Nephron (organoid): ENCODE data around the gene ST3GAL4.

Source experiments
- H3K27ac Mint-ChIP-seq, 3 experiments: 2 replicates each; pipeline ENCODE4 v1.8.0; 2020; ENCODE audit warnings: mixed read lengths in 3 of 3, mild to moderate bottlenecking in 2 of 3, moderate library complexity in 1 of 3
- H3K27me3 Mint-ChIP-seq: 2 replicates; pipeline ENCODE4 v1.8.0; 2021; ENCODE audit warnings: low read depth, mild to moderate bottlenecking, moderate library complexity, mixed read lengths
- H3K36me3 Mint-ChIP-seq: 2 replicates; pipeline ENCODE4 v1.8.0; 2020; ENCODE audit warnings: low read depth, mixed read lengths
- H3K4me1 Mint-ChIP-seq: 2 replicates; pipeline ENCODE4 v1.8.0; 2020; ENCODE audit warnings: mixed read lengths
- H3K4me3 Mint-ChIP-seq, 3 experiments: 2 replicates each; pipeline ENCODE4 v1.8.0; 2020; ENCODE audit warnings: mild to moderate bottlenecking in 3 of 3, mixed read lengths in 3 of 3, moderate library complexity in 2 of 3
- H3K9me3 Mint-ChIP-seq: 2 replicates; pipeline ENCODE4 v1.8.0; 2020; ENCODE audit warnings: mixed read lengths
- TF ChIP-seq, protein P1 (sequence below), 3 experiments: fragments of 200-600 bp; sonication (generic); IDR thresholded peaks; one replicate each; pipeline ENCODE4 v1.5.0; 2021; ENCODE audit warnings: antibody characterized with exemption in 3 of 3; ENCODE audit not compliant: unreplicated experiment in 3 of 3

The ST3GAL4 gene

GRCh38 chr11:126416542-126417090 lies 61.1 kb downstream of the ST3GAL4 start:
- H3K27me3 Mint-ChIP-seq: no peaks in the 10 kb centered on the region

GRCh38 chr11:126417091-126417862 lies 61.8 kb downstream of the ST3GAL4 start:
- Mint-ChIP-seq H3K9me3 (no peaks in the 10 kb centered on the region), H3K4me1 (peaks cover 56% of the 10 kb centered on the region), H3K4me3 (no peak overlapping the region), H3K27me3 (no peaks in the 10 kb centered on the region), H3K36me3 (peaks cover 8% of the 10 kb centered on the region), H3K27ac (no peak overlapping the region)
- TF ChIP-seq, protein P1, sequence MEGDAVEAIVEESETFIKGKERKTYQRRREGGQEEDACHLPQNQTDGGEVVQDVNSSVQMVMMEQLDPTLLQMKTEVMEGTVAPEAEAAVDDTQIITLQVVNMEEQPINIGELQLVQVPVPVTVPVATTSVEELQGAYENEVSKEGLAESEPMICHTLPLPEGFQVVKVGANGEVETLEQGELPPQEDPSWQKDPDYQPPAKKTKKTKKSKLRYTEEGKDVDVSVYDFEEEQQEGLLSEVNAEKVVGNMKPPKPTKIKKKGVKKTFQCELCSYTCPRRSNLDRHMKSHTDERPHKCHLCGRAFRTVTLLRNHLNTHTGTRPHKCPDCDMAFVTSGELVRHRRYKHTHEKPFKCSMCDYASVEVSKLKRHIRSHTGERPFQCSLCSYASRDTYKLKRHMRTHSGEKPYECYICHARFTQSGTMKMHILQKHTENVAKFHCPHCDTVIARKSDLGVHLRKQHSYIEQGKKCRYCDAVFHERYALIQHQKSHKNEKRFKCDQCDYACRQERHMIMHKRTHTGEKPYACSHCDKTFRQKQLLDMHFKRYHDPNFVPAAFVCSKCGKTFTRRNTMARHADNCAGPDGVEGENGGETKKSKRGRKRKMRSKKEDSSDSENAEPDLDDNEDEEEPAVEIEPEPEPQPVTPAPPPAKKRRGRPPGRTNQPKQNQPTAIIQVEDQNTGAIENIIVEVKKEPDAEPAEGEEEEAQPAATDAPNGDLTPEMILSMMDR (IDR thresholded peaks at IDR 0.05; ENCODE audit: unreplicated experiment in 3 of 3): no peak

More at GRCh38 chr11:126416542-126417090, 61.1 kb downstream of the ST3GAL4 start:
- Mint-ChIP-seq H3K36me3 (peaks cover 14% of the 10 kb centered on the region), H3K27ac (peak overlapping the region in 1 of 3 experiments; percentile 95), H3K9me3 (no peaks in the 10 kb centered on the region), H3K4me3 (no peak overlapping the region), H3K4me1 (peaks cover 58% of the 10 kb centered on the region)
- TF ChIP-seq, protein P1 (IDR thresholded peaks at IDR 0.05; ENCODE audit: unreplicated experiment in 3 of 3): no peak

DNA sequence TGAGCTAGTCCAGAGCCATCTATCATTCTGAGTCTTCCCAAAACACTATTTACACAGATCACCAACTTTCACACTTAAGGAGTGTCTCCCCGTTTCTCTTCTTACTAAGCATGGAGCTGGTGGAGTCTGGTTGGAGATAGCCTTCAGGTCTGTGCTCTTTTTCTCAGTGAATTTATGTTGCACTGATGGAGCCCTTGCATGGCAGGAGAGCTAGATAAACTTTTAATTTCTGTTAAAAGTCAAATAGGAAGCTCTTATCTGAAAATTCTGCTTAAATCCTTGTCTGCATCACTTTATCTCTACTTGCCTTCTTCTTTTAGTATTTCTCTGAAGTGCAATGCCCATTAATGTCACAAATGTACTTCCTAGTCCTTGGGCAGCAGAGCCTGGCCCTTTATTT lies 63.4 kb downstream of the ST3GAL4 start:
- TF ChIP-seq, protein P1 (IDR thresholded peaks at IDR 0.05; ENCODE audit: unreplicated experiment in 3 of 3): no peak
- H3K36me3 Mint-ChIP-seq: peaks cover 7% of the 10 kb centered on the region
- no peak overlapping the region for H3K4me3 Mint-ChIP-seq
- no peaks in the 10 kb centered on the region for H3K27me3 Mint-ChIP-seq
- peaks cover 55% of the 10 kb centered on the region for H3K4me1 Mint-ChIP-seq
- H3K27ac Mint-ChIP-seq: peak overlapping the region in 2 of 3 experiments; percentile 80 to 82
- H3K9me3 Mint-ChIP-seq: no peaks in the 10 kb centered on the region

GRCh38 chr11:126419801-126420697 lies 64.6 kb downstream of the ST3GAL4 start:
- peaks cover 50% of the 10 kb centered on the region for H3K4me1 Mint-ChIP-seq

DNA sequence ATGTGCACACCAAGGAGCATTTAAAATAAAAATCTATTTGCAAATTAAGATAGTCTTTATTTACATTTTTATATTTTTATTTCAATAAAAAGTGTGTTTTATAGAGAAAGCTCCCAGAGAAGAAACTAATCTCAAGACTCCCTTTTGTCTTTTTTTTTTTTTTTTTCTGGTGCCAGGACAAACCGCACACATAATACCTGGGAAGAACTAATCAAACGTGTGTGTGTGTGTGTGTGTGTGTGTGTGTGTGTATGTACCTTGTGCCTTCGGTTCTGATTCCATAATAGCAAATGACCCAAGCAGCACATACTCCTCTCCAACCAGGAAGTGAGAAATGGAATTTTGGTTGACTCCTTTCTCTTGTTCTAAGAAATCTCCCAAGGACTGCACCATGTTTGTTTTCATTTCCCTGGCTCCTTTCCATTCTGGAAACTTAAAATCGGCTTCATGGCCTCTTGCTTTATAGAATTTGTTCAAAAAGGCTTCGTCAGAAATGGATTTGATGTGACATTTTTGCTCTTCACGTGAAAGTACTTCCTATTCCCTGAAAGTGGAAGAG lies 65.3 kb downstream of the ST3GAL4 start:
- TF ChIP-seq, protein P1 (IDR thresholded peaks at IDR 0.05; ENCODE audit: unreplicated experiment in 3 of 3): no peak
- Mint-ChIP-seq H3K4me3 (no peak overlapping the region), H3K9me3 (no peaks in the 10 kb centered on the region), H3K27me3 (no peaks in the 10 kb centered on the region), H3K27ac (peak overlapping the region in 2 of 3 experiments; percentile 65 to 93), H3K36me3 (peaks cover 5% of the 10 kb centered on the region), H3K4me1 (peaks cover 43% of the 10 kb centered on the region)

More at GRCh38 chr11:126419801-126420697, 64.6 kb downstream of the ST3GAL4 start:
- Mint-ChIP-seq H3K27me3 (no peaks in the 10 kb centered on the region), H3K36me3 (peaks cover 7% of the 10 kb centered on the region), H3K27ac (peak overlapping the region; percentile 66 to 93 (median 92)), H3K4me3 (peak overlapping the region in 1 of 3 experiments; percentile 14), H3K9me3 (no peaks in the 10 kb centered on the region)
- TF ChIP-seq, protein P1 (IDR thresholded peaks at IDR 0.05; ENCODE audit: unreplicated experiment in 3 of 3): no peak
